Stimulated activated CD8-positive, alpha-beta memory T cell treated with anti-CD3 and anti-CD28 coated beads, Interleukin-12 subunit alpha, Interleukin-12 subunit beta, amount 100 ng/mL, for 24 hours (primary cell): Measurements from ENCODE around the gene OLFML2A.
"Not testable (repeated sequence)": the region's sequence is repeated elsewhere in the genome, so short reads cannot be mapped to it uniquely, and the experiment has no call there.

Source experiments
- DNase-seq: peaks from one replicate; pipeline ENCODE4 v3.0.0-alpha.2; 2020; ENCODE audit errors: extremely low read depth

The OLFML2A gene

DNA sequence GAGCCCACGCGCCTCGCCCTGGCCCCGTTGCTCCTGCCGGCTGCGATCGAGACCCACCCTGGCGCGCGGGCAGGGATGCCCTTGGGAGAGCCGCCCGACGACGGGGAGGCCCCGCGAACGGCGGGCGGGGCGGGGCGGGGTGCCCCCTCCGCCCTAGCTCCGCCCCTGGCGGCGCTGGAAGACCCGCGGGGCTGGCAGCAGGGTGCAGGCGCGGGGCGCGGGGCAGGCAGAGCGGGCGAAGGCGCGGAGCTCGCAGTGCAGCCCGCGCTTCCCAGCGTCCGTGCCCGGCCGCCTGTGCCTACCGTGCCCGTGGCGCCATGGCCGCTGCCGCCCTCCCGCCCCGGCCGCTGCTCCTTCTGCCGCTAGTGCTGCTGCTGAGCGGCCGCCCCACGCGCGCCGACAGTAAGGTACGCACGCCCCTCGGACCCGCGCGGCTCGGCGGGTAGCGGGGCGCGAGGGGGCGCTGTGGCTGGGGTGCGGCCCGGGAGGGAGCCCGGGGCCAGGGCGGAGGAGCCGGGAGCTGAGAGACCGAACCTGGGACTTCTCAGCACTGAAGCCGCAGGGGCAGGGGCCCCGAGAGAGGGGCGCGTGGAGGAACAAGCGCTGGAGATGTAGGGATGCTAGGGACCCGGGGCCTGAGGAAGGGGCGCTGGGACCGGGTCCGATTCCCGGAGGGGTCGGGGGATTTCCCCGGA is at the start of gene OLFML2A:
Gene OLFML2A, plus strand, starts transcription at position 180 of the 695 bp plus-strand sequence. Its CDS starts 138 bp downstream, at position 318.
- DNase-seq, result no peak

GRCh38 chr9:124730772-124731171 is 46.2 kb upstream of the OLFML2A start:
- DNase-seq, result no peak

- no peak for DNase-seq
These were observed 42.8 kb upstream of the OLFML2A start for GRCh38 chr9:124733964-124734740.

GRCh38 chr9:124734741-124735083 is 42.2 kb upstream of the OLFML2A start:
- DNase-seq, result not testable (repeated sequence)

DNA sequence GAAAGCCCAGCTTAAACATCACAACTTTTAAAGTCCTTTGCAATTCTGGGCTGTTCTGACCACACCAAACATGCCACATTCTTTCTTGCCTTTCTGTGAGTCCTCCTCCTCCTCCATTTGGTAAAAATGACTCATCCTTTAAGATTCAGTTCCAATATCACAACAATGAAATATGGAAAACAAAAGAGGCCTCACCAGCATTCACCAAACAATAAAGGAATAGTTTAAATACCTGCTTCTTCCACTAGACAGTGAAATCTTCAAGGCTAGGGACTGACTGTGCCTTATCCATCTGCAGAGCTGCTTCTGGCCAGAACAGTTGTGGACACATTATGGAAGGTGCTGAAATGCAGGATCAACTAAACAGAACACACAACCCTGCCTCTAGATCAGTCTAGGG is 41.8 kb upstream of the OLFML2A start:
- DNase-seq, result no peak

GRCh38 chr9:124738075-124738474 is 38.9 kb upstream of the OLFML2A start:
- DNase-seq, result not testable (repeated sequence)

- DNase-seq, result no peak
These were observed 37.6 kb upstream of the OLFML2A start for GRCh38 chr9:124739360-124739759.

DNA sequence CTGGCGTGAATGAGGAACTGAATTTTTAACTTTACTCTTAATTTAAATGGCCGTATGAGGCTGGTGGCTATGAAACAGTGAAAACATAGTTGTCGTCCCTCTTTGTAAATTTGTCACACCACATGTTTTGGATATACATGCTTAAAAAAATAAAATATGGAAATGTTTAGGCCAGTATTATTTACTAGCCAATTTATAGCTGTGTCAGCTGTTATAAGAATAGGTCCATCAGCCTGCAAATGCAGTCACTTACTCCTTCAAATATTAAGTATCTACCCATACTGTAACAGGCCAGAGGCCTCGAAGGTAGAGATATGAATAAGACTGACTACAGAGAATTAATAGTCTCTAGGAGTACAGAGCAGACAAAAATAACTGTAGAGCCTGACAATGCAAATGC is 35.8 kb upstream of the OLFML2A start:
- no peak for DNase-seq

DNA sequence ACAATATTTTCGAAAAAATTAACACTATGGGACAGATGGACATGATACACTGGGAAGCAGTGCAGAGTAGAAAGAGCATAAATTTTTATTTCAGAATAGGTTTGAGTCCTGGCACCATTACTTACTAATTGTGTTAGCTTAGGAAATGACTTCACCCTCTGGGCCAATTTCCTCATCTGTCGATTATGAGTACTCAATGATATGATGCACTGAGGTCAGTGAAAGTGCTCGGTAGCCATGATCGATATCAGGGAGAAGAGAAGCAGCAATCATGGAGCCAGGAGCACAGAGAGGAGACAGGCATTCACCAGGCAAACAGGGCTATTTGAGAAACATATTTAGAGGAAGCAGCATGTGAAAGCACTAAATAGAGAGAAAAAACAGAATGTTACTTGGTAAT is 35.3 kb upstream of the OLFML2A start:
- no peak for DNase-seq

DNA sequence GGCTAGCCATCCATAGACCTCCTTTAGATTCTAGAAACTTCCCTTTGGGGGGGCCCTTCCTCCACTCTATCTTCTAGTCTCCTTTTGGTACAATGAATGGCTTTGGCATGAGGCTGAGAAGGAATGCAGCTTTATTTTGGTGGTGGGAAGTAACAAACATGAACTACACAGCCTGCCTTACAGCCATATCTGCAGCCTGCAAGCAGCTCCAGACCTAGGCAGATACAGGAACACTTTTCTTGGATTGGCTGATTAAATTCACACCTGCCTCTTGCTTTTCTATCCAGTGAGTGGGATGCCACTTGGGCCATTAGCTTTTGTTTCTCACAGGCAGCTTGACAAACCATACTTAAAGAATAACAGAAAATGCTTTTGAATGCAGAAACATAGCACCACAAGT is 34.0 kb upstream of the OLFML2A start:
- DNase-seq, result no peak

- no peak for DNase-seq
These were observed 33.1 kb upstream of the OLFML2A start for GRCh38 chr9:124743686-124744348.

DNA sequence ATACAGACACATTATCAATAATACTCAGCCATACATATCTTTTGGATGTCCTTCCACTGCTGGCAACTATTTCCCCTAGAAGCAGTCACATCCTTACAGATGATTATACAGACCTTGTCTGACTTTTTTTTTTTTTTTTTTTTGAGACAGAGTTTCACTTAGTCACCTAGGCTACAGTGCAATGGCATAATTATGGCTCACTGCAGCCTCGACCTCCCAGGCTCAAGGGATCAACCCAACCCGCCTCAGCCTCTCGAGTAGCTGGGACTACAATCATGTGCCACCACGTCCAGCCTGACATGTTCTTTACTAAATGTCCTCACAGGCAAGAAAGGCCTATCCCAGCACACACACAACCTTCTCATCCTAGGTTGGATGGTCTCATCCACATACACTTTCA is 29.9 kb upstream of the OLFML2A start:
- DNase-seq, result no peak

GRCh38 chr9:124749284-124749683 is 27.6 kb upstream of the OLFML2A start:
- no peak for DNase-seq

DNA sequence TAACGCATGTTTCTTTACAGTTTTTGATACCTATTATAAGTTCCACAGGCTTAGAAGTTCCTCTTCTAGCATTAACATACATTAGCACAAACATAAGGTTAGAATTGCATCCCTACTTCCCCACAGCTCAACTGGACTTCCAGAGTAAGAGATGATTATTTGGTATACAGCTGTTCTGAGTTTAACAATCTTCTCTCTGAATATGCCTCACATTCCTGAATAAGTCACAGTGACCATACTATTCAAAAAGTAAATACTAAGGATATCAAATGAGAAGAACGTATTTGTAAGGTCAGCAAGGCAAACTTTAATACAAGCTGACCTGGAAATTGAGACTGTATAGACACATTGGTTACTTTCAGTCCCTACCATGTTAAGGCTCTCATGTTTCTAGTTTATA is 27.2 kb upstream of the OLFML2A start:
- DNase-seq, result no peak

- DNase-seq, result no peak
These were observed 24.0 kb upstream of the OLFML2A start for GRCh38 chr9:124752967-124753366.

DNA sequence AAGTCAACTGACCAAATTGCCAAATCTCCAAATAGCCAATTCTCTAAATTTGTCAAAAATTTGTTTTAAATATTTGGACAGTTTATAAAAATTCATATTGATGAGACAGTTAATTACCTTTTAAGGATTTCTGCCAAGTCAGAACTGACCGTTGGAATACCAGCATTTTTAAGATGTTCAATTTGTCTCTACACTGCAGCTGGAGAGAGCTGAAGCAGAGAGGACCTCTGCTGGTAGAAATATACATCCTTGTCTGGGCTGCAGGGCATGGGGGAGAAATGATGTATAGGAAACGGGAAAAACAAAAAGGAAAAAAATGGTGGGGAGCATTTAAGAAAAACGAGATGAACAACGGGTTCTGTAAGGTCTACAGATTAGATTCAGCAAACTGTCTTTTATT is 22.6 kb upstream of the OLFML2A start:
- DNase-seq, result no peak

DNA sequence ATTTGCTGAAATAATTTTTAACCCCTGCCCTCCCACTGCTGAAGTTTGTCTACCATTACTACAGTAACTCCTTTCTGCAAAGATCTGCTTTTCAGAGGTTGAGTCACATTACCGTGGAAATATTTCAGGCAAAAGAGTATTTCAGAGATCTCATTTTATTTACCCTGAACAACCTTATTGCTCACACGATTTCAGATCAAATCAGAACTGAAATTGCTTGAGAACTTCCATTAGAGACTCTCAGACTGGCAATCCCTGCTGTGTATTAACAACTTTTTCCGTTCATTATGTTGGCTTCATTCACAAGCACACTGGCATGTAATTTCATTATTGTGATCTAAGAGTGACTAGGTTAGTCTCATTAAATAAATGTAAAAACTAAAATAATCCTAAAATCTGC is 21.9 kb upstream of the OLFML2A start:
- DNase-seq, result no peak

GRCh38 chr9:124756011-124756410 is 20.9 kb upstream of the OLFML2A start:
- no peak for DNase-seq

- no peak for DNase-seq
These were observed 19.3 kb upstream of the OLFML2A start for GRCh38 chr9:124757616-124758015.

GRCh38 chr9:124758061-124758460 is 18.9 kb upstream of the OLFML2A start:
- DNase-seq, result no peak

- DNase-seq, result no peak
These were observed 18.2 kb upstream of the OLFML2A start for GRCh38 chr9:124758691-124759090.

DNA sequence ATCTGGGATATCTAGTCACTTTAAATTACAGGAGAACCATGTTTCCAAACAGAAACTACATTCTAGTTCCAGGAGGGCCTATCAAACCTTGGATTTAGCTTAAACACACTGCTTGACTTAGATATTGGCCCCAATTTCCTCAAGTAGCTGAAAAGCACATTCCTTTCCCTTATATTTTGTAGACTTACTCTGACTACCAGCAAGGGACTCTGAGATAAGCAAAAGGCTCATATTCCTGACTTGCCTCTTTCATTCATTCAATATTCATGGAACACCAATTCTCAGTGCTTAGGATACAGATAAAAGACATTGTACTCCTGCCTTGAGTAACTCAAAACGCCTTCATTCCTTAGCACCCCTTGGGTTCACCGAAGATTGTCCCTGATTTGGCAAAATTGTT is 17.6 kb upstream of the OLFML2A start:
- DNase-seq, result no peak

DNA sequence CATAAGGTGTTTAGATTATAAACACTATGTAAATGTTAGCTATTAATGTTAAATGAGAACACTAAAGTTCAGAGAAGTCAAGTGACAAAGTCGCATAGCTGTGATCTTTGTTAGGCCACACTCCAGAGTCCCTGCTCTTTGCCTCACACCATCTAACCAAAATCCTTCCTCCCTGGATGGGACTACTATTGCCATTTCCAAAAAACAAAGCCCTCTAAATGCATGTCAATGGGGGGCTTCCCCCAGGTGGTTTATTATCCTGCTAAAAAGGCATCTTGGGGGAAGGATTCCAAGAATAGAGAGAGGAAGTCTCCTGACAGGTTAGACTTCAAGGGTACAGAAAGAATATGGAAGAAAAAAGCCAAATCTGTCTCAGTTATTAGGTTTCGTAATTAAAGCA is 16.2 kb upstream of the OLFML2A start:
- DNase-seq, result no peak
